Measurements from ENCODE around the gene MPC1L.

The MPC1L gene

GRCh38 chrX:40628506-40628905 lies 5.3 kb downstream of the MPC1L start:
- DNase-seq (ENCODE audit: low read depth in 2 of 2), result no peak

GRCh38 chrX:40632199-40632598 lies 9.0 kb downstream of the MPC1L start:
- DNase-seq (ENCODE audit: low read depth in 2 of 2), result no peak

GRCh38 chrX:40637687-40638086 lies 14.5 kb downstream of the MPC1L start:
- DNase-seq (ENCODE audit: low read depth in 2 of 2), result no peak

- no peak for DNase-seq (ENCODE audit: low read depth in 2 of 2)
These were observed 20.9 kb downstream of the MPC1L start for GRCh38 chrX:40644176-40644575.

GRCh38 chrX:40644821-40645358 lies 21.7 kb downstream of the MPC1L start:
- DNase-seq (ENCODE audit: low read depth in 2 of 2), result peak in 1 of 2 experiments; percentile 2

GRCh38 chrX:40646489-40647306 lies 23.5 kb downstream of the MPC1L start:
- peak in 1 of 2 experiments; percentile 0 for DNase-seq (ENCODE audit: low read depth in 2 of 2)

GRCh38 chrX:40647307-40648197 lies 24.3 kb downstream of the MPC1L start, which contains the start of gene CXorf38:
CXorf38 (minus strand) TSS chrX:40647561; CDS start chrX:40647520, 41 bp downstream.
- peak; percentile 81 to 86 for DNase-seq (ENCODE audit: low read depth in 2 of 2)

- DNase-seq (ENCODE audit: low read depth in 2 of 2), result peak; percentile 9 to 46
These were observed 28.5 kb downstream of the MPC1L start for GRCh38 chrX:40651620-40652223.

- no peak for DNase-seq (ENCODE audit: low read depth in 2 of 2)
These were observed 29.4 kb downstream of the MPC1L start for GRCh38 chrX:40652664-40653063.

- no peak for DNase-seq (ENCODE audit: low read depth in 2 of 2)
These were observed 30.3 kb downstream of the MPC1L start for GRCh38 chrX:40653535-40653934.

GRCh38 chrX:40660381-40660780 lies 37.2 kb downstream of the MPC1L start:
- no peak for DNase-seq (ENCODE audit: low read depth in 2 of 2)

- DNase-seq (ENCODE audit: low read depth in 2 of 2), result no peak
These were observed 38.3 kb downstream of the MPC1L start for GRCh38 chrX:40661489-40661888.

- DNase-seq (ENCODE audit: low read depth in 2 of 2), result no peak
These were observed 40.0 kb downstream of the MPC1L start for GRCh38 chrX:40663078-40663740.

GRCh38 chrX:40663880-40664630 lies 40.8 kb downstream of the MPC1L start:
- DNase-seq (ENCODE audit: low read depth in 2 of 2), result no peak

- DNase-seq (ENCODE audit: low read depth in 2 of 2), result no peak
These were observed 47.9 kb downstream of the MPC1L start for GRCh38 chrX:40671126-40671525.

Measured in stimulated activated CD4-positive, alpha-beta T cell treated with anti-CD3 and anti-CD28 coated beads, Interleukin-12 subunit alpha, Interleukin-12 subunit beta, amount 100 ng/mL, for 24 hours (primary cell).